GM23248 (cell line): ENCODE results near the gene SNAPIN. TPM values are rescaled to one million over a fixed set of nuclear protein-coding genes. Genes with fewer than 3 reads are reported as not detected.

Source experiments
- DNase-seq: peaks from one replicate; pipeline ENCODE4 v3.0.0-alpha.2; 2015
- H2AFZ ChIP-seq: fragments of 200-600 bp; sonication (generic); 2 replicates; pipeline ENCODE4 v1.6.1; 2016; ENCODE audit warnings: antibody characterized with exemption
- H3F3A ChIP-seq: fragments of 200-600 bp; sonication (generic); 2 replicates; pipeline ENCODE4 v1.6.1; 2016; ENCODE audit warnings: mild to moderate bottlenecking, antibody characterized with exemption, mixed run types; ENCODE audit not compliant: insufficient read depth
- H3K27ac ChIP-seq: fragments of 200-600 bp; sonication (generic); 2 replicates; pipeline ENCODE4 v1.5.1; 2016; ENCODE audit warnings: mild to moderate bottlenecking
- H3K27me3 ChIP-seq: fragments of 200-600 bp; sonication (generic); replicated peaks from 2 replicates; pipeline ENCODE4 v1.6.1; 2016; ENCODE audit warnings: mild to moderate bottlenecking; ENCODE audit not compliant: insufficient read depth
- H3K36me3 ChIP-seq: fragments of 200-600 bp; sonication (generic); 2 replicates; pipeline ENCODE4 v1.6.1; 2016; ENCODE audit warnings: low read depth, mild to moderate bottlenecking
- H3K4me1 ChIP-seq: fragments of 200-600 bp; sonication (generic); 2 replicates; pipeline ENCODE4 v1.6.1; 2016; ENCODE audit warnings: mild to moderate bottlenecking; ENCODE audit not compliant: insufficient read depth
- H3K4me2 ChIP-seq: fragments of 200-600 bp; sonication (generic); one replicate; pipeline ENCODE4 v1.6.1; 2016; ENCODE audit warnings: mild to moderate bottlenecking; ENCODE audit not compliant: unreplicated experiment
- H3K4me3 ChIP-seq: fragments of 200-600 bp; sonication (generic); 2 replicates; pipeline ENCODE4 v1.5.1; 2016; ENCODE audit warnings: mild to moderate bottlenecking
- H3K79me2 ChIP-seq: fragments of 200-600 bp; sonication (generic); 2 replicates; pipeline ENCODE4 v1.6.1; 2016; ENCODE audit warnings: mild to moderate bottlenecking; ENCODE audit not compliant: insufficient read depth
- H3K9ac ChIP-seq: fragments of 200-600 bp; sonication (generic); 2 replicates; pipeline ENCODE4 v1.6.1; 2016; ENCODE audit warnings: mild to moderate bottlenecking
- H3K9me2 ChIP-seq: fragments of 200-600 bp; sonication (generic); 2 replicates; pipeline ENCODE4 v1.6.1; 2016; ENCODE audit warnings: mixed run types, mild to moderate bottlenecking, moderate library complexity; ENCODE audit not compliant: insufficient read depth
- H3K9me3 ChIP-seq: fragments of 200-600 bp; sonication (generic); one replicate; pipeline ENCODE4 v1.6.1; 2017; ENCODE audit warnings: low read depth
- H4K20me1 ChIP-seq: fragments of 200-600 bp; sonication (generic); 2 replicates; pipeline ENCODE4 v1.6.0; 2016; ENCODE audit not compliant: insufficient read depth
- EZH2 ChIP-seq: fragments of 200-600 bp; sonication (generic); IDR thresholded peaks from 2 replicates; pipeline ENCODE4 v1.6.1; 2018; ENCODE audit warnings: antibody characterized with exemption, mild to moderate bottlenecking; ENCODE audit not compliant: insufficient read depth, poor library complexity, severe bottlenecking
- EZH2phosphoT487 ChIP-seq: fragments of 200-600 bp; sonication (generic); IDR thresholded peaks from 2 replicates; pipeline ENCODE4 v1.6.1; 2018; ENCODE audit warnings: antibody characterized with exemption, moderate library complexity, mild to moderate bottlenecking, low read depth; ENCODE audit not compliant: insufficient read depth
- WGBS, 2 experiments: methylation state at CpG; one replicate each; pipeline ENCODE4 v1.1.6; 2015 to 2017; ENCODE audit warnings: low lambda C conversion rate in 2 of 2, low coverage in 1 of 2; ENCODE audit errors: missing lambda C conversion rate in 2 of 2; 5-methylcytosine and 5-hydroxymethylcytosine counted together
- in situ Hi-C: fragments of 300-500 bp; cut with MboI; formaldehyde crosslinking; loops from 2 replicates; pipeline ENCODE4 v1.15.0; 2020
- polyA plus RNA-seq: library from polyadenylated mRNA; unstranded; fragments of >200 nt; fragmentation: Nextera tagmentation; extraction: Ambion mirVana; gene quantifications from 2 replicates; pipeline ENCODE4 v1.2.1, GENCODE V29; 2016
- total RNA-seq: library from RNA; depleted of rRNA; stranded (reverse); fragments of >200 nt; shearing (Covaris generic); gene quantifications from 2 replicates; pipeline ENCODE4 v1.2.3, GENCODE V29; 2014

SNAPIN gene
- total and polyA plus RNA-seq, 2 experiments from 2014 or later: 70.5 to 82.1 TPM

DNA sequence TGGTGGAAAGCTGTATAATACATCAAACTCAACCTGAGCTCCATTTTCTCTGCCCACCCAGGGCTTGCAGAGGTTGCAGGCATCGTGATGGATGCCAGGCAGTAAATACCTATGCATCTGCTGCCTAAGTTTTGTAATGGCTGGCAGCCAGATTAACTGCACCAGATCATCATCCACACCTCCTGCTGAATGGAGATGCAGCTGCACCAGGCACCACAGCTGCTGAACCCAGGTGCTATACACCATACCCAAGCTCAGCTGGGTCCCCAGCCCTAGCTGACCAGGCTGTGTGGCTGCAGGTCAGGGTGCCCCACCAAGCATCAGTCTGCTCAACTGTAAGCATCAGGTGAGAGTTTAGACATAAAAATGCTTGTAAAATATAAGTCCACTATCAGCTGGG is 6.7 kb upstream of the SNAPIN start:
- H3F3A ChIP-seq: peaks cover 14% of the 10 kb centered on the region
- 18 to 19% methylated on average over 1 of the region's 1 CpG for WGBS, 2 experiments
- in situ Hi-C loops: no loop called here
- no peaks in the 10 kb centered on the region for H3K9me2 ChIP-seq
- H4K20me1 ChIP-seq: no peaks in the 10 kb centered on the region
- H3K4me3 ChIP-seq: no peak overlapping the region
- H2AFZ ChIP-seq: no peak overlapping the region
- DNase-seq: no peak
- no peak overlapping the region for H3K9ac ChIP-seq
- H3K9me3 ChIP-seq: no peaks in the 10 kb centered on the region
- no peaks in the 10 kb centered on the region for H3K79me2 ChIP-seq
- H3K27me3 ChIP-seq: no peaks in the 10 kb centered on the region
- H3K36me3 ChIP-seq: no peaks in the 10 kb centered on the region
- H3K27ac ChIP-seq: no peak overlapping the region
- TF ChIP-seq EZH2phosphoT487: no peak
- no peak for TF ChIP-seq EZH2
- H3K4me1 ChIP-seq: peaks cover 11% of the 10 kb centered on the region
- H3K4me2 ChIP-seq: no peak overlapping the region

- Histone ChIP-seq H3K79me2 (no peaks in the 10 kb centered on the region), H3K9ac (no peak overlapping the region), H3K4me3 (no peak overlapping the region), H3K27me3 (no peaks in the 10 kb centered on the region), H3K27ac (peak overlapping the region; percentile 42), H3F3A (peaks cover 14% of the 10 kb centered on the region), H3K9me2 (no peaks in the 10 kb centered on the region), H3K9me3 (no peaks in the 10 kb centered on the region), H4K20me1 (no peaks in the 10 kb centered on the region), H3K4me1 (peaks cover 11% of the 10 kb centered on the region), H3K4me2 (peak overlapping the region; percentile 28), H3K36me3 (no peaks in the 10 kb centered on the region), H2AFZ (peak overlapping the region; percentile 63)
- WGBS, 2 experiments: 64 to 67% methylated on average over 3 of the region's 3 CpGs
- in situ Hi-C loops: no loop called here
- TF ChIP-seq EZH2phosphoT487 (no peak), EZH2 (no peak)
- DNase-seq: peak; percentile 80
Measured at GRCh38 chr1:153652805-153653500, 5.5 kb upstream of the SNAPIN start.

DNA sequence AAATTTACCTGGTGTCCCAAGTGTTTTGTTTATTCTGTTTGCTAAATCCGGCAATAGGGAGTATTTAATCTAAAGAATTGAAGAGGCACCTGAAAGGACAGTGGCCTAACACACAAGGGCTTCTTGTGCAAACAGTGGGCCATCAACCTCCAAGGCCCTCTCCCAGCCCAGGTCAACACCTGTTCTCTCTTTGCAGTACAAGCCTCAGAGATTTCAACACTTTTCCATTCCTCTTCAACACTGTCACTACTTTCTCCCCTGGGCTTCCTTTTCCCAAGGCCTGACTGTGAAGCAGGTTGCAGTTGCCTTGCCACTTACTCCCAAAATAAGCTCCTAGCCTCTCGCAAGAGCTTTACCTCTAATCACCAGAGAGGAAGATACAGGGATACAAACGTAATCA is 3.2 kb upstream of the SNAPIN start:
- TF ChIP-seq EZH2phosphoT487: no peak
- no peak for TF ChIP-seq EZH2
- H3K9me3 ChIP-seq: no peaks in the 10 kb centered on the region
- in situ Hi-C loops: no loop called here
- no peaks in the 10 kb centered on the region for H3K27me3 ChIP-seq
- WGBS, 2 experiments: 75 to 79% methylated on average over 3 of the region's 3 CpGs
- peaks cover 14% of the 10 kb centered on the region for H3F3A ChIP-seq
- H3K9me2 ChIP-seq: no peaks in the 10 kb centered on the region
- peaks cover 19% of the 10 kb centered on the region for H3K79me2 ChIP-seq
- no peak overlapping the region for H3K9ac ChIP-seq
- DNase-seq: no peak
- peaks cover 18% of the 10 kb centered on the region for H3K4me1 ChIP-seq
- no peak overlapping the region for H3K4me2 ChIP-seq
- H4K20me1 ChIP-seq: no peaks in the 10 kb centered on the region
- no peak overlapping the region for H2AFZ ChIP-seq
- H3K36me3 ChIP-seq: no peaks in the 10 kb centered on the region
- no peak overlapping the region for H3K27ac ChIP-seq
- no peak overlapping the region for H3K4me3 ChIP-seq

- Histone ChIP-seq H3F3A (peaks cover 38% of the 10 kb centered on the region), H2AFZ (peak overlapping the region; percentile 79), H3K27me3 (no peaks in the 10 kb centered on the region), H3K4me3 (peak overlapping the region; percentile 85), H3K4me1 (peaks cover 10% of the 10 kb centered on the region; the same call in 1 of the 2 replicates), H3K4me2 (peak overlapping the region; percentile 77), H3K9me2 (no peaks in the 10 kb centered on the region), H3K9ac (peak overlapping the region; percentile 75), H3K9me3 (no peaks in the 10 kb centered on the region), H4K20me1 (no peaks in the 10 kb centered on the region), H3K79me2 (peaks cover 19% of the 10 kb centered on the region), H3K27ac (no peak overlapping the region), H3K36me3 (peaks cover 33% of the 10 kb centered on the region)
- in situ Hi-C loops: no loop called here
- WGBS, 2 experiments: 52% methylated on average over 8 of the region's 8 CpGs
- TF ChIP-seq EZH2phosphoT487: no peak
- no peak for TF ChIP-seq EZH2
- DNase-seq: peak; percentile 27
Measured at GRCh38 chr1:153659175-153659534, 652 bp downstream of the SNAPIN start.
